ENCODE data around the gene RALGPS1.

DNA sequence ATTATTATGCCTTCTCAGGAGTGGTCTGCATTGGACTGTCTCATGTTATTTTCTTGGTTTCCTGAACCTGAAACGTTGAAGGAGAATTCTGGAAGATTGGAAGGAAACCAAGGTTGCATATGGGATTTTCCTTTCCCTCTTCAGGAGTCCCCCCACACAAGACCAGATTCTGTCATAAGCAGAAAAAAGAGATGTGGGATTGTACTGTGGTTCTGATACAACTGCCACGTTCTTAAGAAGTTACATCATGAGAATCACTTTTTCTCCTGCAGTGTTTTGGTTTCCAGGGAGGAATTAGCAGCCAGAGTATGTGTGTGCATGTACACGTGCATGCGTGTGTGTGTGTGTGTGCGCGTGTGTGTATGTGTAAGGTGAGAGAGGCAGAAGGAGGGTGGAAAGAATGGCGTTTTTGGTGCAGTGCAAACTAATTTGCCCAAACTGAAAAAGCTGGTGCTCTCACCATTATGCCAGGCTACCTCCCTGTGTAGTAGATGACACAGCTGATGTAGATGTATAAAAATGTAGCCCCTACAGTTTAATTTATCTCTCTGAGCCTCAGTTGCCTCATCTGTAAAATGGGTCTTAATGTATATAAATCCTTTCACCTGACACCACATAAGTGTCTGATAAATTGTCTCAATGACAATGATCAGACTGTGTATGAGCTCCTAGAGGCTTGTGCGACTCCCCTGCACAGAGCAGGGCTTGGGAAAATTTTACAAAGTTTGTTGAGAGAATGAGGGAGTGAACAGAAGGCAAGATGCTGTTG lies 38.6 kb downstream of the RALGPS1 start:
- TF ChIP-seq, protein P1, sequence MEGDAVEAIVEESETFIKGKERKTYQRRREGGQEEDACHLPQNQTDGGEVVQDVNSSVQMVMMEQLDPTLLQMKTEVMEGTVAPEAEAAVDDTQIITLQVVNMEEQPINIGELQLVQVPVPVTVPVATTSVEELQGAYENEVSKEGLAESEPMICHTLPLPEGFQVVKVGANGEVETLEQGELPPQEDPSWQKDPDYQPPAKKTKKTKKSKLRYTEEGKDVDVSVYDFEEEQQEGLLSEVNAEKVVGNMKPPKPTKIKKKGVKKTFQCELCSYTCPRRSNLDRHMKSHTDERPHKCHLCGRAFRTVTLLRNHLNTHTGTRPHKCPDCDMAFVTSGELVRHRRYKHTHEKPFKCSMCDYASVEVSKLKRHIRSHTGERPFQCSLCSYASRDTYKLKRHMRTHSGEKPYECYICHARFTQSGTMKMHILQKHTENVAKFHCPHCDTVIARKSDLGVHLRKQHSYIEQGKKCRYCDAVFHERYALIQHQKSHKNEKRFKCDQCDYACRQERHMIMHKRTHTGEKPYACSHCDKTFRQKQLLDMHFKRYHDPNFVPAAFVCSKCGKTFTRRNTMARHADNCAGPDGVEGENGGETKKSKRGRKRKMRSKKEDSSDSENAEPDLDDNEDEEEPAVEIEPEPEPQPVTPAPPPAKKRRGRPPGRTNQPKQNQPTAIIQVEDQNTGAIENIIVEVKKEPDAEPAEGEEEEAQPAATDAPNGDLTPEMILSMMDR (IDR thresholded peaks at IDR 0.05; ENCODE audit: low read length), result no peak
- TF ChIP-seq EZH2phosphoT487 (IDR thresholded peaks at IDR 0.05; ENCODE audit: low read length) (no peak), EZH2 (optimal IDR thresholded peaks at IDR 0.05; ENCODE audit: low read depth, low read length) (no peak)
